ENCODE results near the gene PCDHGA11.

PCDHGA11 gene

DNA sequence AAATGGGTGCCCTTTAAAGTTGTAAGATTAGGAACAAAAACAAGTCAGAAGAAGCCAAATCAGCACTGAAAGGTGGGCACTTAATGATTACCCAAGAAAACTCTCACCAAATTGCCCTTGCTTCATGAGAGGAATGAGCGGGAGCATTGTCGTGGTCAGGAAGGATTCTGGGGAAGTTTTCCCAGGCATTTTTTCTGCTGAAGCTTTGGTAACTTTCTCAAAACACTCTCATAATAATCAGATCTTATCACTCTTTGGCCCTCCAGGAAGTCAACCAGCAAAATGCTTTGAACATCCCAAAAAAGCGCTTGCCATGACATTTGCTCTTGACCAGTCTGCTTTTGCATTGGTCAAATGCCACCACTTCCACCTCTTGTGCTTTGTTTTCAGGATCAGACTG, 44.5 kb downstream of the PCDHGA11 start:
- no peak for DNase-seq (ENCODE audit: low read depth)
- TF ChIP-seq, protein P1, sequence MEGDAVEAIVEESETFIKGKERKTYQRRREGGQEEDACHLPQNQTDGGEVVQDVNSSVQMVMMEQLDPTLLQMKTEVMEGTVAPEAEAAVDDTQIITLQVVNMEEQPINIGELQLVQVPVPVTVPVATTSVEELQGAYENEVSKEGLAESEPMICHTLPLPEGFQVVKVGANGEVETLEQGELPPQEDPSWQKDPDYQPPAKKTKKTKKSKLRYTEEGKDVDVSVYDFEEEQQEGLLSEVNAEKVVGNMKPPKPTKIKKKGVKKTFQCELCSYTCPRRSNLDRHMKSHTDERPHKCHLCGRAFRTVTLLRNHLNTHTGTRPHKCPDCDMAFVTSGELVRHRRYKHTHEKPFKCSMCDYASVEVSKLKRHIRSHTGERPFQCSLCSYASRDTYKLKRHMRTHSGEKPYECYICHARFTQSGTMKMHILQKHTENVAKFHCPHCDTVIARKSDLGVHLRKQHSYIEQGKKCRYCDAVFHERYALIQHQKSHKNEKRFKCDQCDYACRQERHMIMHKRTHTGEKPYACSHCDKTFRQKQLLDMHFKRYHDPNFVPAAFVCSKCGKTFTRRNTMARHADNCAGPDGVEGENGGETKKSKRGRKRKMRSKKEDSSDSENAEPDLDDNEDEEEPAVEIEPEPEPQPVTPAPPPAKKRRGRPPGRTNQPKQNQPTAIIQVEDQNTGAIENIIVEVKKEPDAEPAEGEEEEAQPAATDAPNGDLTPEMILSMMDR (conservative IDR thresholded peaks at IDR 0.05; ENCODE audit: low read depth, low read length), result no peak
- no peak overlapping the region for H3K4me3 ChIP-seq (ENCODE audit: low read length)

All from retinal pigment epithelial cell (primary cell).